Keratinocyte (primary cell): ENCODE data around the gene IGFBP7. TPM values are rescaled to one million over a fixed set of nuclear protein-coding genes. Genes with fewer than 3 reads are reported as not detected.

Experiments
- DNase-seq: peaks from one replicate; pipeline ENCODE4 v3.0.0-alpha.2; 2011; ENCODE audit warnings: low read depth, missing footprints, low spot score
- FAIRE-seq: peaks from 2 replicates; lab custom pipeline; 2011; peaks lifted over from hg19 to GRCh38; lab: Jason Lieb, UNC
- H2AFZ ChIP-seq: 2 replicates; pipeline ENCODE4 v1.6.0; 2012; ENCODE audit warnings: low read length, control low read depth, inconsistent platforms; ENCODE audit not compliant: control insufficient read depth
- H3K27ac ChIP-seq: 2 replicates; pipeline ENCODE4 v1.5.1; 2011; ENCODE audit warnings: low read length; ENCODE audit not compliant: control insufficient read depth, insufficient read depth
- H3K27me3 ChIP-seq: 3 replicates; pipeline ENCODE4 v1.6.0; 2011; ENCODE audit warnings: low read length; ENCODE audit not compliant: control insufficient read depth, insufficient read depth; ENCODE audit errors: extremely low read depth
- H3K36me3 ChIP-seq, 2 experiments: 2 replicates in 1 of 2; 3 replicates in 1 of 2; pipeline ENCODE4 v1.5.1; 2011; ENCODE audit warnings: low read length in 2 of 2, mild to moderate bottlenecking in 1 of 2; ENCODE audit not compliant: control insufficient read depth in 2 of 2, insufficient read depth in 2 of 2; ENCODE audit errors: extremely low read depth in 1 of 2
- H3K4me1 ChIP-seq: 3 replicates; pipeline ENCODE4 v1.5.1; 2011; ENCODE audit warnings: low read length; ENCODE audit not compliant: control insufficient read depth, insufficient read depth; ENCODE audit errors: extremely low read depth
- H3K4me2 ChIP-seq: 3 replicates; pipeline ENCODE4 v1.6.0; 2011; ENCODE audit warnings: low read depth, low read length; ENCODE audit not compliant: control insufficient read depth, insufficient read depth; ENCODE audit errors: extremely low read depth
- H3K4me3 ChIP-seq, 3 experiments: fragments of 200-600 bp in 1 of 3; sonication (generic) in 1 of 3; 2 replicates in 2 of 3; 3 replicates in 1 of 3; pipeline ENCODE4 v1.5.1; 2011 to 2016; ENCODE audit warnings: low read length in 3 of 3, mild to moderate bottlenecking in 3 of 3, control low read depth in 2 of 3, inconsistent platforms in 1 of 3, low read depth in 1 of 3, mixed read lengths in 1 of 3, mixed run types in 1 of 3, moderate library complexity in 1 of 3; ENCODE audit not compliant: control insufficient read depth in 2 of 3, insufficient read depth in 2 of 3; ENCODE audit errors: extremely low read depth in 1 of 3
- H3K79me2 ChIP-seq: 2 replicates; pipeline ENCODE4 v1.6.0; 2012; ENCODE audit warnings: low read length; ENCODE audit not compliant: control insufficient read depth, insufficient read depth
- H3K9ac ChIP-seq: 3 replicates; pipeline ENCODE4 v1.6.0; 2011; ENCODE audit warnings: low read length; ENCODE audit not compliant: control insufficient read depth, insufficient read depth; ENCODE audit errors: extremely low read depth
- H3K9me1 ChIP-seq: 3 replicates; pipeline ENCODE4 v1.6.0; 2011; ENCODE audit warnings: low read length; ENCODE audit not compliant: control insufficient read depth, insufficient read depth; ENCODE audit errors: extremely low read depth
- H3K9me3 ChIP-seq: 2 replicates; pipeline ENCODE4 v1.5.1; 2012; ENCODE audit warnings: low read depth, low read length; ENCODE audit not compliant: control insufficient read depth
- H4K20me1 ChIP-seq: 3 replicates; pipeline ENCODE4 v1.6.0; 2011; ENCODE audit warnings: low read length; ENCODE audit not compliant: control insufficient read depth, insufficient read depth; ENCODE audit errors: extremely low read depth
- EZH2 ChIP-seq: IDR thresholded peaks from one replicate; pipeline ENCODE4 v1.6.1; 2012; ENCODE audit warnings: inconsistent platforms, mild to moderate bottlenecking, low read length, moderate library complexity
- dilution Hi-C: fragments of 300-500 bp; cut with MboI; formaldehyde crosslinking; loops from one replicate; pipeline ENCODE4 v1.7.0; 2020; ENCODE audit warnings: low sequenced_read_pairs; ENCODE audit not compliant: extremely low pct_ligation_motif_present
- polyA plus RNA-seq, 5 experiments: library from polyadenylated mRNA; depleted of rRNA in 3 of 5; stranded (reverse) in 3 of 5; stranded (forward) in 1 of 5; unstranded in 1 of 5; fragments of >200 nt; gene quantifications; 1 replicate in 1 of 5; 2 replicates in 3 of 5; 3 replicates in 1 of 5; pipeline versions ENCODE4 v1.2.1 to v1.2.3, GENCODE V29; 2011 to 2012; ENCODE audit warnings: missing spikeins in 2 of 5, low read depth in 1 of 5, low replicate concordance in 1 of 5
- TF ChIP-seq, protein P1 (sequence below), 3 experiments: IDR thresholded peaks in 1 of 3; conservative IDR thresholded peaks in 1 of 3; optimal IDR thresholded peaks in 1 of 3; 2 replicates in 2 of 3; 3 replicates in 1 of 3; pipeline versions ENCODE3 to v1.5.1; 2011; ENCODE audit warnings: low read length in 3 of 3, mild to moderate bottlenecking in 3 of 3, moderate library complexity in 2 of 3, control low read depth in 1 of 3, inconsistent platforms in 1 of 3; ENCODE audit not compliant: insufficient read depth in 2 of 3; ENCODE audit errors: extremely low read depth in 1 of 3

The IGFBP7 gene
- polyA plus RNA-seq, 1 donor (not counting 4 experiments of a cell fraction or from before 2014, with no cell fraction given): 413 TPM

DNA sequence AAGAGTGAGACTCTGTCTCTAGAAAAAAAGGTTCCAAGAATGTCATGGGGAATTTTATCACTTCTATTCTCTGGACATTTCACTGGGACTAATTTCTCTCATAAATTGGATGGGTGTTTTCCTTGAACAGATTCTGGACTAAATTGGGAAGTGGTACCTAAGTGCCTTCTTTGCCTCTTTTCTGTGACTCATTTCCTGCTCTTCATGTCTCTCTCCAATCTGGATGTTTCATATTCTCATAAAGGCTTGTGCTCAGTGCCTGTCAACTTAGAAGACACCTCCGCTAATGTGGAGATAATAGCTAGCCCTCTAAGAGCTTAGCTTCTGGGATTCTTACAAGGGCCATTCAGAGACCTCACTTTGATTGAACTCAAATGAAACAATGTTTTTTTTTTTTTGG lies 38.0 kb upstream of the IGFBP7 start:
- TF ChIP-seq, protein P1, sequence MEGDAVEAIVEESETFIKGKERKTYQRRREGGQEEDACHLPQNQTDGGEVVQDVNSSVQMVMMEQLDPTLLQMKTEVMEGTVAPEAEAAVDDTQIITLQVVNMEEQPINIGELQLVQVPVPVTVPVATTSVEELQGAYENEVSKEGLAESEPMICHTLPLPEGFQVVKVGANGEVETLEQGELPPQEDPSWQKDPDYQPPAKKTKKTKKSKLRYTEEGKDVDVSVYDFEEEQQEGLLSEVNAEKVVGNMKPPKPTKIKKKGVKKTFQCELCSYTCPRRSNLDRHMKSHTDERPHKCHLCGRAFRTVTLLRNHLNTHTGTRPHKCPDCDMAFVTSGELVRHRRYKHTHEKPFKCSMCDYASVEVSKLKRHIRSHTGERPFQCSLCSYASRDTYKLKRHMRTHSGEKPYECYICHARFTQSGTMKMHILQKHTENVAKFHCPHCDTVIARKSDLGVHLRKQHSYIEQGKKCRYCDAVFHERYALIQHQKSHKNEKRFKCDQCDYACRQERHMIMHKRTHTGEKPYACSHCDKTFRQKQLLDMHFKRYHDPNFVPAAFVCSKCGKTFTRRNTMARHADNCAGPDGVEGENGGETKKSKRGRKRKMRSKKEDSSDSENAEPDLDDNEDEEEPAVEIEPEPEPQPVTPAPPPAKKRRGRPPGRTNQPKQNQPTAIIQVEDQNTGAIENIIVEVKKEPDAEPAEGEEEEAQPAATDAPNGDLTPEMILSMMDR (optimal IDR thresholded peaks at IDR 0.05 in 1 of 3, IDR thresholded peaks at IDR 0.05 in 1 of 3, conservative IDR thresholded peaks at IDR 0.05 in 1 of 3; ENCODE audit: extremely low read depth in 1 of 3, insufficient read depth in 2 of 3, low read length in 3 of 3): no peak
- no peak for TF ChIP-seq EZH2
- H3K9ac ChIP-seq: no peak overlapping the region
- H3K79me2 ChIP-seq: no peaks in the 10 kb centered on the region
- no peaks in the 10 kb centered on the region for H3K9me3 ChIP-seq
- FAIRE-seq: no peak
- H3K27ac ChIP-seq: peak overlapping the region; percentile 30
- H4K20me1 ChIP-seq: no peaks in the 10 kb centered on the region
- H3K36me3 ChIP-seq: no peaks in the 10 kb centered on the region
- peaks cover 16% of the 10 kb centered on the region for H3K4me1 ChIP-seq
- H3K27me3 ChIP-seq: no peaks in the 10 kb centered on the region
- dilution Hi-C loops: no loop called here
- no peak overlapping the region for H2AFZ ChIP-seq
- no peak overlapping the region for H3K4me3 ChIP-seq
- H3K4me2 ChIP-seq: no peak overlapping the region
- no peaks in the 10 kb centered on the region for H3K9me1 ChIP-seq
- no peak for DNase-seq

DNA sequence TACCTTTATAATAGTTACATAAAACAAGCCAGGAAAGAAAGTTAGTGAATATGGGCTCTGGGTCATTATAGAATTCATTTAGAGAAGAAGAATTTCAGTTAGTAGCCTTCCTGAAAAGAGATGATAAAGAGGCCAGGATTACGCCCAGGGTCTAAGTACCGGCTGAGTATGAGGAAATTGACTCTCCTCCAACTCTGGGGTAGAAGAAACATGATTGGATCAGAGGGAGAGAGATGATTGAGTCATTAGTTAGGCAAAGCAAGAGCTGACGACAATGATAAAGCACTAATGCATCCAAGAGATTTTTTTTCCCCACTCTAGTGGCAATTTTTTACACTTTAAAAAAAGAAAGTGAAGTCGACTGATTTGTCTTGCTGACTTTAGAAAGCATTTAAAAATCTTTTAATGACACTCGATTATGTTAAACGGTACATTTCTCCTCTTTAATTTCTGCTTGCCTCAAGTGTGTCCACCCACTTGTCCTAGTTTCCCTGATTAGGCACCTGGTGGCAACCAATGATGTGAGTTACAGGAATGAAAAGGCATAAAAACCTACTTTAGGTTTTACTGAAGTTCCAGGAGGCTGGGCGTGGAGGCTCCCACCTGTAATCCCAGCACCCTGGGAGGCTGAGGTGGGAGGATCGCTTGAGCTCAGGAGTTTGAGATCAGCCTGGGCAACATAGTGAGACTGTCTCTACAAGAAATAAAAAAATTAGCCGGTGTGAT lies 37.3 kb upstream of the IGFBP7 start:
- Histone ChIP-seq H2AFZ (no peak overlapping the region), H3K9me1 (no peaks in the 10 kb centered on the region), H3K27ac (no peak overlapping the region), H3K4me1 (peaks cover 16% of the 10 kb centered on the region), H3K9me3 (no peaks in the 10 kb centered on the region), H3K36me3 (no peaks in the 10 kb centered on the region), H3K4me2 (no peak overlapping the region), H3K27me3 (no peaks in the 10 kb centered on the region), H3K4me3 (no peak overlapping the region), H3K9ac (no peak overlapping the region), H3K79me2 (no peaks in the 10 kb centered on the region), H4K20me1 (no peaks in the 10 kb centered on the region)
- FAIRE-seq (peak; percentile 5), DNase-seq (no peak)
- TF ChIP-seq, protein P1 (optimal IDR thresholded peaks at IDR 0.05 in 1 of 3, IDR thresholded peaks at IDR 0.05 in 1 of 3, conservative IDR thresholded peaks at IDR 0.05 in 1 of 3; ENCODE audit: extremely low read depth in 1 of 3, insufficient read depth in 2 of 3, low read length in 3 of 3): no peak
- TF ChIP-seq EZH2: no peak
- dilution Hi-C loops: no loop called here
